A673 (cell line): ENCODE results near the gene CCDC183. TPM values are rescaled to one million over a fixed set of nuclear protein-coding genes. Genes with fewer than 3 reads are reported as not detected.
A peak's percentile ranks its signal among the peaks of the same experiment; 100 is the strongest.

Source experiments
- BruUV-seq: library from RNA; stranded (reverse); fragments of 400-500 nt; replicated peaks from 2 replicates; lab custom pipeline; 2021; lab: Mats Ljungman, UMichigan
- CTCF ChIA-PET: fragments of 300-600 bp; sonication (Branson Sonifier 250); formaldehyde crosslinking; loops from one replicate; lab custom pipeline; 2022; ENCODE audit warnings: antibody characterized with exemption; lab: Charles Lee
- POLR2A ChIA-PET: fragments of 300-600 bp; sonication (Branson Sonifier 250); formaldehyde crosslinking; loops from one replicate; lab custom pipeline; 2022; ENCODE audit warnings: antibody characterized with exemption; ENCODE audit not compliant: low non-redundant PET; lab: Charles Lee
- DNase-seq: peaks from one replicate; pipeline ENCODE4 v3.0.0-alpha.2; 2015; ENCODE audit warnings: low spot score
- H3K27ac ChIP-seq: fragments of 200-600 bp; sonication (generic); 2 replicates; pipeline ENCODE4 v1.5.1; 2016; ENCODE audit warnings: mixed run types, low read depth, mild to moderate bottlenecking, mixed read lengths, antibody characterized with exemption, low read length; ENCODE audit not compliant: poor library complexity, severe bottlenecking
- H3K27me3 ChIP-seq: fragments of 200-600 bp; sonication (generic); replicated peaks from 2 replicates; pipeline ENCODE4 v1.6.1; 2017; ENCODE audit warnings: mixed run types, low read depth, mild to moderate bottlenecking, mixed read lengths, antibody characterized with exemption, low read length; ENCODE audit not compliant: insufficient read depth, poor library complexity
- H3K36me3 ChIP-seq: fragments of 200-600 bp; sonication (generic); 2 replicates; pipeline ENCODE4 v1.6.1; 2016; ENCODE audit warnings: mixed run types, mild to moderate bottlenecking, mixed read lengths, antibody characterized with exemption, low read length; ENCODE audit not compliant: insufficient read depth, poor library complexity, severe bottlenecking
- H3K4me1 ChIP-seq: fragments of 200-600 bp; sonication (generic); 2 replicates; pipeline ENCODE4 v1.6.1; 2017; ENCODE audit warnings: mixed run types, mild to moderate bottlenecking, mixed read lengths, antibody characterized with exemption, low read length; ENCODE audit not compliant: insufficient read depth, poor library complexity, severe bottlenecking
- H3K4me3 ChIP-seq: fragments of 200-600 bp; sonication (generic); 2 replicates; pipeline ENCODE4 v1.5.1; 2016; ENCODE audit warnings: low read depth, mixed run types, mild to moderate bottlenecking, mixed read lengths, low read length; ENCODE audit not compliant: poor library complexity, severe bottlenecking
- H3K9me3 ChIP-seq: fragments of 200-600 bp; sonication (generic); 2 replicates; pipeline ENCODE4 v1.6.1; 2016; ENCODE audit warnings: mixed run types, low read depth, mild to moderate bottlenecking, mixed read lengths, antibody characterized with exemption, low read length; ENCODE audit not compliant: poor library complexity, severe bottlenecking
- CTCF ChIP-seq: fragments of 300-800, 200-600 bp; sonication (generic); conservative IDR thresholded peaks from 2 replicates; pipeline ENCODE4 v1.5.1; 2017; ENCODE audit warnings: low read depth, mild to moderate bottlenecking, antibody characterized with exemption, low read length, moderate library complexity, mixed read lengths
- EZH2 ChIP-seq: fragments of 200-600 bp; sonication (generic); IDR thresholded peaks from 2 replicates; pipeline ENCODE4 v1.6.1; 2017; ENCODE audit warnings: borderline replicate concordance, low read depth, mild to moderate bottlenecking, mixed read lengths, antibody characterized with exemption, low read length; ENCODE audit not compliant: poor library complexity, severe bottlenecking
- intact Hi-C: fragments of 100-400 bp; cut with micrococcal nuclease; formaldehyde crosslinking; loops from one replicate; pipeline ENCODE4 v1.10.0; 2022; ENCODE audit not compliant: unreplicated experiment
- total RNA-seq: library from RNA; stranded (reverse); gene quantifications from 2 replicates; pipeline ENCODE4 v1.2.3, GENCODE V29; 2021

CCDC183 gene
- total RNA-seq, 1 experiment from 2014 or later: not detected

GRCh38 chr9:136815422-136815782 lies 19.3 kb downstream of the CCDC183 start:
- Histone ChIP-seq H3K4me1 (peaks cover 8% of the 10 kb centered on the region), H3K36me3 (peaks cover 46% of the 10 kb centered on the region), H3K4me3 (no peak overlapping the region), H3K9me3 (no peaks in the 10 kb centered on the region), H3K27ac (no peak overlapping the region), H3K27me3 (no peaks in the 10 kb centered on the region)
- POLR2A ChIA-PET: no interaction called here
- no peak for DNase-seq
- CTCF ChIA-PET: no interaction called here
- intact Hi-C loops: no loop called here
- TF ChIP-seq EZH2: no peak
- TF ChIP-seq CTCF: no peak
- no TSS peak for BruUV-seq

- H3K36me3 ChIP-seq: peaks cover 39% of the 10 kb centered on the region
Measured at GRCh38 chr9:136820971-136821825, 25.1 kb downstream of the CCDC183 start.

More at GRCh38 chr9:136820971-136821825, 25.1 kb downstream of the CCDC183 start:
- H3K27ac ChIP-seq: peak overlapping the region; percentile 77
- TF ChIP-seq EZH2 (no peak), CTCF (no peak)
- no peaks in the 10 kb centered on the region for H3K9me3 ChIP-seq
- H3K4me1 ChIP-seq: peaks cover 7% of the 10 kb centered on the region
- H3K4me3 ChIP-seq: peak overlapping the region; percentile 38
- CTCF ChIA-PET: interaction anchor here (1.0 kb wide), 1 partner anchor 21 kb away, joined by 3 read pairs; the partner anchor contains the start of gene AJM1
- peak; percentile 65 for DNase-seq
- intact Hi-C loops: no loop called here
- H3K27me3 ChIP-seq: no peaks in the 10 kb centered on the region
- no TSS peak for BruUV-seq
- POLR2A ChIA-PET: no interaction called here
